Gastroesophageal sphincter (tissue), 3 donors: ENCODE data around the gene PANX2.

Source experiments
- CTCF ChIP-seq, 4 experiments: fragments of 200-600 bp in 2 of 4; fragments of 450-650 bp in 2 of 4; sonication (generic) in 1 of 4; IDR thresholded peaks; one replicate each; pipeline ENCODE4 v1.5.1; 2017 to 2019; ENCODE audit warnings: antibody characterized with exemption in 4 of 4, mild to moderate bottlenecking in 2 of 4, moderate library complexity in 2 of 4
- POLR2A ChIP-seq, 2 donors: fragments of 450-650 bp; IDR thresholded peaks; one replicate each; pipeline ENCODE4 v1.6.1; 2017; ENCODE audit warnings: antibody characterized with exemption in 2 of 2, mild to moderate bottlenecking in 2 of 2, moderate library complexity in 1 of 2
- POLR2AphosphoS5 ChIP-seq: sonication (generic); formaldehyde crosslinking; IDR thresholded peaks from one replicate; pipeline ENCODE4 v1.6.1; 2017; ENCODE audit warnings: antibody characterized with exemption

- TF ChIP-seq CTCF (IDR thresholded peaks at IDR 0.05) (no peak), POLR2A (IDR thresholded peaks at IDR 0.05) (no peak), POLR2AphosphoS5 (no peak)
Observed at GRCh38 chr22:50197856-50198623, 27.5 kb downstream of the PANX2 start.
